Endothelial cell (in vitro differentiated cells): Measurements from ENCODE around the gene HM13. TPM values are rescaled to one million over a fixed set of nuclear protein-coding genes. Genes with fewer than 3 reads are reported as not detected.

ENCODE experiments used
- DNase-seq: peaks from one replicate; pipeline ENCODE4 v3.0.0; 2021; ENCODE audit warnings: low spot score
- H3K27ac Mint-ChIP-seq: one replicate; pipeline ENCODE4 v1.8.0; 2021; ENCODE audit warnings: mixed read lengths, inconsistent platforms; ENCODE audit not compliant: unreplicated experiment
- H3K27me3 Mint-ChIP-seq: one replicate; pipeline ENCODE4 v1.8.0; 2021; ENCODE audit warnings: mild to moderate bottlenecking, moderate library complexity, mixed read lengths, inconsistent platforms; ENCODE audit not compliant: unreplicated experiment
- H3K36me3 Mint-ChIP-seq: one replicate; pipeline ENCODE4 v1.8.0; 2021; ENCODE audit warnings: mild to moderate bottlenecking, low read depth, mixed read lengths, inconsistent platforms; ENCODE audit not compliant: unreplicated experiment
- H3K4me1 Mint-ChIP-seq: one replicate; pipeline ENCODE4 v1.8.0; 2021; ENCODE audit warnings: mild to moderate bottlenecking, mixed read lengths, inconsistent platforms; ENCODE audit not compliant: unreplicated experiment
- H3K4me3 Mint-ChIP-seq: one replicate; pipeline ENCODE4 v1.8.0; 2021; ENCODE audit warnings: mild to moderate bottlenecking, mixed read lengths, inconsistent platforms; ENCODE audit not compliant: unreplicated experiment
- H3K9me3 Mint-ChIP-seq: one replicate; pipeline ENCODE4 v1.8.0; 2021; ENCODE audit warnings: mixed read lengths, inconsistent platforms; ENCODE audit not compliant: unreplicated experiment
- total RNA-seq: library from RNA; stranded (reverse); fragmentation: NEBNext Ultra II Directional; extraction: Animal tissue kit (Norgen Biotek cat#: 25700); gene quantifications from one replicate; pipeline ENCODE4 v1.2.1, GENCODE V29; 2021; ENCODE audit not compliant: unreplicated experiment
- TF ChIP-seq, protein P1 (sequence below): fragments of 200-600 bp; sonication (generic); IDR thresholded peaks from one replicate; pipeline ENCODE4 v1.5.0; 2021; ENCODE audit warnings: antibody characterized with exemption; ENCODE audit not compliant: unreplicated experiment

HM13 gene
- total RNA-seq, 1 donor from 2014 or later, result 153 TPM

DNA sequence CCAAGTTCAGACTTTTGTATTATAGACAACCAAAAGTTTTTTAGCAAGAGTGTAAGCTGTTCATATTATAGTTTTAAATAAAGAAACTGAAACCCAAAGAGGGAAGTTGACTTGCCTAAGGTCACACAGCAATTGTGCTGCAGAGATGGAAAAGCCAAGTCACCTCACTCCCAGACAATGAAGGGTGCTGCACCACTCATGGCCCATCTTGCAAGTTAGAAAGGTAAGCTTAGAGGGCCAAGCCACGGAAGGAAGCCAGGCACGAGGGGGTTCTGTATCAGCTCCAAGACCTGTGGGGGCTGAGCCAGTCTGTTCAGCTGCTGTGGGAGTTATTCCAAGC is 40.2 kb upstream of the HM13 start:
- H3K36me3 Mint-ChIP-seq, result peaks cover 6% of the 10 kb centered on the region
- H3K9me3 Mint-ChIP-seq, result peaks cover 18% of the 10 kb centered on the region
- peaks cover 24% of the 10 kb centered on the region for H3K27me3 Mint-ChIP-seq

DNA sequence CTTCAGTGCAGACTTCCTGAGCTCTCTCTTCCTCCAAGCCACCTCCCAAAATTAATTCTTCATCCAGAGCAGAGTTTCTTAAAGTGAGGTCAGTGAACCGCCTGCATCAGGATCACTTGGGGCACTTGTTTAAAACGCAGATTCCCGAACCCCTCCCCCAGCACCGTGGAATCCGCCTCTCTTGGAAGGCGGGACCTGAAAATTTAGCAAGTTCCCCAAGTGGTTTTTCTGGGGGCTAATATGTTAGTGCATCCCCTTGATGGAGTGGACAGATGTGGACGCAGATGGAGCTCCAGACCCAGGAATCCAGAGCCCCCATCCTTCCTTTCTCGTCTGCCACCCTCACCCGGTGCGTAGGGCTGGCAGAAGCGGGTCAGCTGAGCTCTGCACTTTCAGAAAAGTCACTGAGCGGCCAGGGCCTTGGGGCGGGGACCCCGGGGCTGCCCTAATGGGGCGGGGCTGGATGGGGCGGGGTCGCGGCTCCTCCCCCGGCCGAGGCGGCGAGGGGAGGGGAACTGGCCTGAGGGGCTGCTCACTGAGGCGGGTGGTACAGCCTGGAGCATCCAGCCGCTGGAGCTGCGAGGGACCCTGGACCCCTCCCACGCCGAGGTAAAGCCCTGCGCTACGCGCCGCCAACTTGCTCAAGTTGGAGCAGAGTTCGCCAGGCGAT is 39.3 kb upstream of the HM13 start, which contains the start of the genes DEFB124 and REM1:
Gene DEFB124, minus strand, starts transcription at position 370 of the 670 bp plus-strand sequence. CDS start 2,114 bp downstream, outside the sequence.
Gene REM1, plus strand, starts transcription at position 531 of the 670 bp plus-strand sequence. CDS start 1,158 bp downstream, outside the sequence.
- Mint-ChIP-seq H3K4me1 (no peaks in the 10 kb centered on the region), H3K27me3 (peaks cover 24% of the 10 kb centered on the region)

More for the DNA sequence above, 40.2 kb upstream of the HM13 start:
- TF ChIP-seq, protein P1, sequence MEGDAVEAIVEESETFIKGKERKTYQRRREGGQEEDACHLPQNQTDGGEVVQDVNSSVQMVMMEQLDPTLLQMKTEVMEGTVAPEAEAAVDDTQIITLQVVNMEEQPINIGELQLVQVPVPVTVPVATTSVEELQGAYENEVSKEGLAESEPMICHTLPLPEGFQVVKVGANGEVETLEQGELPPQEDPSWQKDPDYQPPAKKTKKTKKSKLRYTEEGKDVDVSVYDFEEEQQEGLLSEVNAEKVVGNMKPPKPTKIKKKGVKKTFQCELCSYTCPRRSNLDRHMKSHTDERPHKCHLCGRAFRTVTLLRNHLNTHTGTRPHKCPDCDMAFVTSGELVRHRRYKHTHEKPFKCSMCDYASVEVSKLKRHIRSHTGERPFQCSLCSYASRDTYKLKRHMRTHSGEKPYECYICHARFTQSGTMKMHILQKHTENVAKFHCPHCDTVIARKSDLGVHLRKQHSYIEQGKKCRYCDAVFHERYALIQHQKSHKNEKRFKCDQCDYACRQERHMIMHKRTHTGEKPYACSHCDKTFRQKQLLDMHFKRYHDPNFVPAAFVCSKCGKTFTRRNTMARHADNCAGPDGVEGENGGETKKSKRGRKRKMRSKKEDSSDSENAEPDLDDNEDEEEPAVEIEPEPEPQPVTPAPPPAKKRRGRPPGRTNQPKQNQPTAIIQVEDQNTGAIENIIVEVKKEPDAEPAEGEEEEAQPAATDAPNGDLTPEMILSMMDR, result no peak
- DNase-seq, result no peak
- no peaks in the 10 kb centered on the region for H3K4me1 Mint-ChIP-seq
- no peak overlapping the region for H3K4me3 Mint-ChIP-seq
- H3K27ac Mint-ChIP-seq, result no peak overlapping the region

DNA sequence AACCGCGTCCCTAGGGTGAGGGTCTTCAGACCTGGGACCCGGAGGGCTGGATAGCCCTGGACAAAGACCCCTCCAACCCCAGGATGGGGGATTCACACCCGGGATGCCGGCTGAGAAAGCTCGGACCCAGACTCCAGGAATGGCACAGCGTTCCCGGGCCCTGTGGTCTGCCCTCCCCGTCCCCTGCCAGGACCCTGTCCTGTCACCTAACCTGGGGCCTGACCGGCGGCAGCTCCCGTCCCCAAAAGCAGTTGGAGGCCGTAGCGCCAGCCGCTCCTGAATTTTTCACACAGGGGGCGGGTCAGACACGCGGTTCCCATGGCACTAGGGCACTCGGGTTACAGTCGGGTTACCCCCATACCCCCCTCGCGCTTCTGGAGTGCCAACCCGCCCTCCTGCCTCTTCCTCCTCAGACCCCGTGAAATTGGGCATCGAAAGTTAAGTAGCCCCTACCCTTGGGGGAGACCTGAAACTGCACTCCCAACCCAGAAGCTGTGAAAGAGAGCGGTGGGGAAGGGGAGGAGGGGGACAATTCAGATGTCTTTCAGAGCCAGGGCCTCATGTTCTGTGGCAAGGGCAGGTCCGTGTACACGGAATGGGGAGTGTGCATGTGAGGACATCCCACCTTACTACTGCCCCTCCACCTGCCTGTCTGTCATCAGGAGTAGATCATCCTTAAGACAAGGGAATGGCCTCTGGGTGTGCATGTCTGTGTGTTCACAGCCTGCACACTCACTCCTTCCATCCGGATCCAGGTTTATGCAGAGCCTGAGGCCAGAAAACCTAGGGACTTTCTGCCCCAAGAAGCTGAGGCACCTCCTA is 38.6 kb upstream of the HM13 start:
- H3K27me3 Mint-ChIP-seq, result peaks cover 24% of the 10 kb centered on the region
- H3K9me3 Mint-ChIP-seq, result peaks cover 18% of the 10 kb centered on the region
- H3K27ac Mint-ChIP-seq, result no peak overlapping the region
- no peak for DNase-seq
- no peak overlapping the region for H3K4me3 Mint-ChIP-seq
- TF ChIP-seq, protein P1, result no peak
- peaks cover 6% of the 10 kb centered on the region for H3K36me3 Mint-ChIP-seq
- no peaks in the 10 kb centered on the region for H3K4me1 Mint-ChIP-seq

More for the DNA sequence above, 39.3 kb upstream of the HM13 start, which contains the start of the genes DEFB124 and REM1:
- TF ChIP-seq, protein P1, result no peak
- H3K4me3 Mint-ChIP-seq, result no peak within 1 kb of the TSS
- H3K27ac Mint-ChIP-seq, result no peak within 1 kb of the TSS
- DNase-seq, result no peak
- peaks cover 18% of the 10 kb centered on the region for H3K9me3 Mint-ChIP-seq
- peaks cover 6% of the 10 kb centered on the region for H3K36me3 Mint-ChIP-seq

DNA sequence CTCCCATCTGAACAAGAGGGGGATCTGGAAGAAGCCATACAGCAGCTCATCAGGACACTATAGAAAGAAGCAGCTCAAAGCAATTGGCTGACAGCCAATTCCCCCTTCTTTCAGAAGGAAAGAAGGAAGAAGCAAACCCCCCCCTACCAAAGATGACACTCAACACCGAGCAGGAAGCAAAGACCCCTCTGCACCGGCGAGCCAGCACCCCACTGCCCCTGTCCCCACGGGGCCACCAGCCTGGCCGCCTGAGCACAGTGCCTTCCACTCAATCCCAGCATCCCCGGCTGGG is 38.0 kb upstream of the HM13 start:
- peaks cover 6% of the 10 kb centered on the region for H3K36me3 Mint-ChIP-seq
- DNase-seq, result no peak
- no peak overlapping the region for H3K27ac Mint-ChIP-seq
- TF ChIP-seq, protein P1, result no peak
- peaks cover 18% of the 10 kb centered on the region for H3K9me3 Mint-ChIP-seq
- peaks cover 24% of the 10 kb centered on the region for H3K27me3 Mint-ChIP-seq
- no peaks in the 10 kb centered on the region for H3K4me1 Mint-ChIP-seq
- H3K4me3 Mint-ChIP-seq, result no peak overlapping the region
